ENCODE data around the gene RPS6KL1.
A peak's percentile ranks its signal among the peaks of the same experiment; 100 is the strongest.

Gene RPS6KL1

GRCh38 chr14:74919421-74920165, 3.5 kb downstream of the RPS6KL1 start:
- TF ChIP-seq GATA1 (IDR thresholded peaks at IDR 0.05; ENCODE audit: low read depth, low read length) (no peak), POLR2A (IDR thresholded peaks at IDR 0.05; ENCODE audit: low read length) (no peak)
- no peak for DNase-seq

- no peak for DNase-seq
- no peak for TF ChIP-seq POLR2A (IDR thresholded peaks at IDR 0.05; ENCODE audit: low read length)
- no peak for TF ChIP-seq GATA1 (IDR thresholded peaks at IDR 0.05; ENCODE audit: low read depth, low read length)
Observed at GRCh38 chr14:74918380-74918779, 4.7 kb downstream of the RPS6KL1 start.

GRCh38 chr14:74917646-74918081, 5.4 kb downstream of the RPS6KL1 start:
- TF ChIP-seq GATA1 (IDR thresholded peaks at IDR 0.05; ENCODE audit: low read depth, low read length) (no peak), POLR2A (IDR thresholded peaks at IDR 0.05; ENCODE audit: low read length) (no peak)
- no peak for DNase-seq

- TF ChIP-seq POLR2A (IDR thresholded peaks at IDR 0.05; ENCODE audit: low read length) (no peak), GATA1 (IDR thresholded peaks at IDR 0.05; ENCODE audit: low read depth, low read length) (no peak)
- DNase-seq = no peak
Observed at GRCh38 chr14:74917178-74917543, 5.9 kb downstream of the RPS6KL1 start.

- DNase-seq = no peak
- TF ChIP-seq POLR2A (IDR thresholded peaks at IDR 0.05; ENCODE audit: low read length) (no peak), GATA1 (IDR thresholded peaks at IDR 0.05; ENCODE audit: low read depth, low read length) (no peak)
Observed at GRCh38 chr14:74915826-74916225, 7.2 kb downstream of the RPS6KL1 start.

DNA sequence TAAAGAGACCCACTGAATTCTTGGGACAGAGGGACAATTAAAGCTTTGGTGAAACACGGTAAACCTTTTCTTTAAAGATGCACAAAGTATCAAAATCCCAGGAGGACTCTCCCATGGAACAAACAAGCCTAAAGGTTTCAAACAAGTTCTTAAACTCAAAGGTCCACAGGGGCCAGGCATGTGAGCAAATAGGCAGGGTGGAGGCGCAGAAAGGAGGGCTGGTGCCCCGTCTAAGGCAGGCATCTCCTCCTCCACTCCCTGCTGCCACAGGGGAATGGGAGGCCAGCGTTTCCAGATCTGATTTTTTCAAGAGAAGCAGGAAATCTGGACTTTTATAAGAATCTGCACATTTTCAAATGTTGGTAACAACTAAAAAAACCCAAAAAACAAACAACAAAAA, 7.6 kb downstream of the RPS6KL1 start:
- DNase-seq = no peak
- TF ChIP-seq POLR2A (IDR thresholded peaks at IDR 0.05; ENCODE audit: low read length) (no peak), GATA1 (IDR thresholded peaks at IDR 0.05; ENCODE audit: low read depth, low read length) (no peak)

- peak; percentile 43 to 63 for DNase-seq
- no peak for TF ChIP-seq POLR2A (IDR thresholded peaks at IDR 0.05; ENCODE audit: low read length)
- TF ChIP-seq GATA1 (IDR thresholded peaks at IDR 0.05; ENCODE audit: low read depth, low read length) = no peak
Observed at GRCh38 chr14:74913986-74914573, 9.0 kb downstream of the RPS6KL1 start.

DNA sequence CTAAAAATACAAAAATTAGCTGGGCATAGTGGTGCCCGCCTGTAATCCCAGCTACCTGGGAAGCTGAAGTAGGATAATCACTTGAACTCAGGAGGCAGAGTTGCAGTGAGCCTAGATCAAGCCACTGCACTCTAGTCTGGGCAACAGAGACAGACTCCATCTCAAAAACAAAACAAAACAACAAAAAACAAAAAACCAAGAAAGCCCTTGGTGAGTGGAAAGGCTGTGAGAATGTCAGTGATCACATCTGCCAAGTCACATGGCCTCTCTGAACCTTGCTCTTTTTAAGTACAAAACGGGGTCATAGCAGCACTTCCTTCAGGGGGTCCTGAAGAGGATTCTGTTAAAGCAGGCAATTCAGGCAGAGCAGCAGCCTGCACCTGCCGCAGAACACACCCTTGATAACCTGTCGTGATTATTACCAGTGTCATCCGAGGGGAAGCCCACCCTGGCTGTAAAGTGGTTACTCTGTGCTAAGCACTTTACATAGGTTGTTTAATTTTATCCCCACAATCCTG, 9.6 kb downstream of the RPS6KL1 start:
- TF ChIP-seq GATA1 (IDR thresholded peaks at IDR 0.05; ENCODE audit: low read depth, low read length) (no peak), POLR2A (IDR thresholded peaks at IDR 0.05; ENCODE audit: low read length) (no peak)

GRCh38 chr14:74912801-74913200, 10.3 kb downstream of the RPS6KL1 start:
- no peak for DNase-seq
- TF ChIP-seq GATA1 (IDR thresholded peaks at IDR 0.05; ENCODE audit: low read depth, low read length) (no peak), POLR2A (IDR thresholded peaks at IDR 0.05; ENCODE audit: low read length) (no peak)

More for the DNA sequence above, 9.6 kb downstream of the RPS6KL1 start:
- no peak for DNase-seq

DNA sequence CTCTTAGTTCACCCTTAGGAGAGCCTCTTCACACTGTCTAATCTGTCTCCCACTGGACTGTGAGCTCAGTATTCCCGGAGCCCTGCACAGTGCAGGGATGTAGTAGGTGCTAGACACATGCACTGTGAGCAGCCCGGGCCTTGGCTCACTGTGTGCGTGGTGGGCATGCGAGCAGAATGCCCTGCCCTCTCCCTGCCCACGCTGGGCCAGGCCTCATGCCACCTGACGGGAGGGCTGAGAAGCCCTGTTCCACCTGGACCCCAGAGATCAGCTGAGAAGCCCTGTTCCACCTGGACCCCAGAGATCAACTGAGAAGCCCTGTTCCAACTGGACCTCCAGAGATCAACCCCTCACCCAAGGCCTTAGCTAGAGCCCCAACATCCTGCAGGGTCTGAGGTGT, 10.9 kb downstream of the RPS6KL1 start:
- no peak for DNase-seq
- TF ChIP-seq POLR2A (IDR thresholded peaks at IDR 0.05; ENCODE audit: low read length) (no peak), GATA1 (IDR thresholded peaks at IDR 0.05; ENCODE audit: low read depth, low read length) (no peak)

DNA sequence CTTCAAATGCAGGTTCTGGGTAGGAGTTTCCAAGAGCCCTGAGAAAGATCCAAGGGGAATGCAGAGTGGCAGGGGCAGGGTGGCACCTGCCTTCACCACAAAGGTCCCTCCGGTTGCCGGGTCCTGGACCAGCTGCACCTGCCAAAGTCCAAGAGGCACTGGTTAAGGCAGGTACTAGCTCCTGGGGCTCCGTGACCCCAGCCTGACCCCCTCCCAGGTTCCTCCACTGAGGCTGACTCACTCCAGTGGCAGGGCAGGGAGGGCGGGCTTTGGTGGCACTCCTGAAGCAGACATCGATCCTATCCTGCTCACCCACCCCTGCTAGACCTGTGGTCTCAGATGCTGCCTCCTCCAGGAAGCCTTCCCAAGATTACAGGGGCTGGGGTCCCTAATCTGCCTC, 11.4 kb downstream of the RPS6KL1 start:
- TF ChIP-seq GATA1 (IDR thresholded peaks at IDR 0.05; ENCODE audit: low read depth, low read length) (no peak), POLR2A (IDR thresholded peaks at IDR 0.05; ENCODE audit: low read length) (no peak)
- DNase-seq = no peak

GRCh38 chr14:74911221-74911620, 11.8 kb downstream of the RPS6KL1 start:
- no peak for DNase-seq
- TF ChIP-seq POLR2A (IDR thresholded peaks at IDR 0.05; ENCODE audit: low read length) (no peak), GATA1 (IDR thresholded peaks at IDR 0.05; ENCODE audit: low read depth, low read length) (no peak)

DNA sequence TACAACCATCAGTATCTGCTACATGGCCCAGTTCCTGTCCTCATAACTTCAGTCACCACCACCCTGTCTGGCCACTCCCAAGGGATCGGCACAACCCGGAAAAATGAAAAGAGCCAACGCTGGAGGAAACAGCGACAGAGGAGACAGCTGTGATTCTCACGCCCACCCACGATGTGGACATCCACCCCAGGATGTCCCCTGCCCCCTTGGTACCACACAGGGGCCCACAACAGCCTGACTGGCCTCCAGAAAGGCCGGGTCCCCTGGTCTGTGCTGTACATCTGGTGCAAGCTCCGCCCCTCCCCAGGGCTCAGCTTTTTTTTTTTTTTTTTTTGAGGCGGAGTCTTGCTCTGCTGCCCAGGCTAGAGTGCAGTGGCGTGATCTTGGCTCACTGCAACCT, 12.5 kb downstream of the RPS6KL1 start:
- TF ChIP-seq GATA1 (IDR thresholded peaks at IDR 0.05; ENCODE audit: low read depth, low read length) (no peak), POLR2A (IDR thresholded peaks at IDR 0.05; ENCODE audit: low read length) (no peak)
- DNase-seq = peak; percentile 26 to 43

DNA sequence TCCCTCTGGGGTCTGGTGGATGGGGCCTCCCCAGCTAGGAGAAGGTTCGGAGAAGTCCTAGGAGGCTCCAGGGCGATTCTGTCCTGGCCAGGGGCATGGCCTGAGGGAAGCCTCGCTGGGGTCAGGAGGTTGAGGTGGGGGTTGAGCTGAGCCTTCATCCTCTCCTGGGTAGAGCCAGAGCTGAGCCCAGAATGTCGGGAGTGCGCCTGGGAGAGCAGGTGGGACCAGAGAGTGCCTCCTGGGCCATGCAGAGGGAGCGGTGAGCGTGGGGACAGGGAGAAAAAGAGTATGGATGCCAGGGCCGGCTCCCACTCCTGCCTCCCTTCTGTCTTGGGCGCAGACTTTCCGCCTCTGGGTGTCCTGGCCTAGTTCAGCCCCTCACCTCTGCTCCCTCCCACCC, 13.1 kb downstream of the RPS6KL1 start:
- no peak for DNase-seq

DNA sequence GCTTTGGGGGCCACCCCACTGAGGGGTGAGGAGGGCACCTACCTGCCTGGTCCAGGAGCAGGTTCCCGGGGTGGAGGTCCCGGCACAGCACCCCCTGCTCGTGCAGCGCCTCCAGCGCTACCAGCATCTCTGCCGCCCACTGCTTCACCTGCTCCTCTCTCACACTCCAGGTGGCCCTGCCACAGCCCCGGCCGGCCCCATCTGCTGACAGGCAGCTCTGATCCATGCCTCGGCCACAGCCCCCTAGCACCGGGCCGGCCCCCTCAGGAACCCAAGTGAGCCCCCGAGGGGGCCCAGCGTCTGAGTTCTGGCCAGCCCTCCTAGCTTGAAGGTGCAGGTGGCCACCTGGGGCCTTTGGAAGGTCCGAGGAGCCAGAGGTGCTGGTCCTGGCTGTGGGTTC, 13.6 kb downstream of the RPS6KL1 start:
- DNase-seq = no peak
- TF ChIP-seq GATA1 (IDR thresholded peaks at IDR 0.05; ENCODE audit: low read depth, low read length) = no peak
- TF ChIP-seq POLR2A (IDR thresholded peaks at IDR 0.05; ENCODE audit: low read length) = no peak

More for the DNA sequence above, 13.1 kb downstream of the RPS6KL1 start:
- no peak for TF ChIP-seq GATA1 (IDR thresholded peaks at IDR 0.05; ENCODE audit: low read depth, low read length)
- TF ChIP-seq POLR2A (IDR thresholded peaks at IDR 0.05; ENCODE audit: low read length) = no peak

All from erythroblast (primary cell).